ENCODE results near the gene CEP350. TPM values are rescaled to one million over a fixed set of nuclear protein-coding genes. Genes with fewer than 3 reads are reported as not detected.

CEP350 gene
- total and polyA plus RNA-seq, 2 of the 13 experiments (the other 11 are each of a cell fraction or from before 2014, with no cell fraction given): 7.6 to 35.9 TPM

DNA sequence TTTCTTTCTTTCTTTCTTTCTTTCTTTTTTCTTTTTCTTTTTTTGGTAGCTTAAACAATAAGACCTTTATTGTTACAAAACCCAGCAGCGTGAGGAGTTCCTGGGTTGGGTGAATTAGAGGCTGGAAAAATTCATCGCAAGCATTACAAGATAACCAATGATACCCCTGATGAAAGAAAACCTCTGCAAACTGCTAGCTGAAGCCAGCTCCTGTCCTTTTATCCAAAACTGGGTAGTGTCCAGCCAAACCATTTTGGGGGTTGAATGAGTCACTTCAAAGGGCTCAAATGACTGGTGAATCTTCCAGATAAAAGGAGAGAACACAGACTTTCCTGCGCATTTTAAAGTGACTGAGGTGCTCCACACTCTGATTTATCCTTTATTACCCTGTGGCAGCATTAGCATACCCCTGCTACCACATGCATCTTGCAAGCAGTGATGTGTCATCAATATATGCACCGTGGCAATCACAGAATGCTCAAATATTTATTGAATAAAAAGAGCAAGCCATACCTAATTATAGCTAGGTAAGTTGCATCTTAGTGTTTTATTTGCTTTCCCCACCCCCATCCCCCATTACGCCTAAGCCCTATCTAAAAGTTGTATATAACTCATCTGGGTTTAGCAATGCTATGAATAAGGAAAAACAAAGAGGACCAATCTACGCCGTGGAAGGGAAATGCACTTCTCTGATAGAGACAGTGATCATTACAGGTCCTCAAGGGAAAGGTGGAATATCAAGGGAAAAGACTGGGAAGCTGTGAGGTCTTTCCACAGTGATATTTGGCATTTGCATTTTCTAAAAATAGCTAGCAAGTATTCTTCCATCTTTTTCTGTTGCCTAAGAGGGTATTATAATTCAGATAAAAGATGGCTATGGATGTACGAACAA, 32.4 kb upstream of the CEP350 start (continued):
- no peak for TF ChIP-seq ZNF335 (CRISPR knock-in tag; IDR thresholded peaks at IDR 0.05)
- TF ChIP-seq HOXA9 (CRISPR knock-in tag; IDR thresholded peaks at IDR 0.05; ENCODE audit: borderline replicate concordance): no peak
- no peak for TF ChIP-seq ZNF253 (CRISPR knock-in tag; IDR thresholded peaks at IDR 0.05; ENCODE audit: borderline replicate concordance)

DNA sequence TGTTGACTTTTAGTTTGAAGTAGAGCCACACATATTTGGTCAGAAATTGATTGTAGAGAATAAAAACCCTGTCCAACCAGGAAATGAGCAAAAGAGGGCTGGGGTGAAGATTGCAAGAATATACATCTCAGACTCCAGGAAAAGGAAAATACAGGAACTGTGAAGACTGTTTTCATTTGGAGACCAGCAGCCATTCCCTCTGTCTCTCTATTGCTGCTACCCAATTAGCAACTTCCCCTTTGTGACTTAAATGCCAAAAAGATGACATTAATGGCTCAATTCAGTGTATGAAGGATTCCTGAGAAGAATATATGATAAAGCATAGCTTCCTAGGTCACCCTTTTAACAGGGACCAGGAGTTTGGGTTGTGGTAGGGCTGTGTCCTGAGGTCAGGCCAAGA, 31.6 kb upstream of the CEP350 start:
- no peak for FAIRE-seq
- Histone ChIP-seq H3K9me3 (ENCODE audit: low read length) (no peaks in the 10 kb centered on the region), H3K79me2 (ENCODE audit: insufficient read depth, low read length) (no peaks in the 10 kb centered on the region), H3K4me1 (ENCODE audit: insufficient read depth, low read length) (no peaks in the 10 kb centered on the region), H3K27me3 (ENCODE audit: control insufficient read depth in 1 of 2, insufficient read depth in 2 of 2, low read length in 2 of 2) (no peaks in the 10 kb centered on the region), H3K36me3 (replicated peaks in 1 of 2; ENCODE audit: control insufficient read depth in 1 of 2, insufficient read depth in 2 of 2, low read length in 2 of 2) (peaks cover 2 to 17% of the 10 kb centered on the region in 2 experiments; a peak in 3 of 5 replicates), H2AFZ (ENCODE audit: low read length) (no peak overlapping the region), H3K4me3 (replicated peaks in 1 of 3; ENCODE audit: insufficient read depth in 1 of 3, low read depth in 2 of 3, low read length in 3 of 3) (no peak overlapping the region), H3K4me2 (ENCODE audit: low read depth, low read length) (no peak overlapping the region), H4K20me1 (ENCODE audit: insufficient read depth, low read length) (no peaks in the 10 kb centered on the region), H3K9ac (ENCODE audit: insufficient read depth, low read depth, low read length) (no peak overlapping the region), H3K27ac (ENCODE audit: extremely low read length, insufficient read depth, low read length) (no peak overlapping the region)
- ATAC-seq: no peak
- no TSS peak for BruUV-seq (replicated peaks)
- POLR2A ChIA-PET: interaction anchor here (1.4 kb wide), 1 partner anchor 41 kb away, joined by 4 read pairs; the partner anchor contains the start of gene TOR1AIP1
- in situ Hi-C loops (cut with HindIII; ENCODE audit: extremely low pct_ligation_motif_present, low pct_unique_long_range_greater_than_20kb) (no loop called here), intact Hi-C loops (cut with micrococcal nuclease; ENCODE audit: unreplicated experiment) (no loop called here)
- CTCF ChIA-PET (ENCODE audit: low intra/inter-chr PET ratio, low total read pairs): no interaction called here
- no peak for DNase-seq (ENCODE audit: low spot score)
- TF ChIP-seq, protein P1, sequence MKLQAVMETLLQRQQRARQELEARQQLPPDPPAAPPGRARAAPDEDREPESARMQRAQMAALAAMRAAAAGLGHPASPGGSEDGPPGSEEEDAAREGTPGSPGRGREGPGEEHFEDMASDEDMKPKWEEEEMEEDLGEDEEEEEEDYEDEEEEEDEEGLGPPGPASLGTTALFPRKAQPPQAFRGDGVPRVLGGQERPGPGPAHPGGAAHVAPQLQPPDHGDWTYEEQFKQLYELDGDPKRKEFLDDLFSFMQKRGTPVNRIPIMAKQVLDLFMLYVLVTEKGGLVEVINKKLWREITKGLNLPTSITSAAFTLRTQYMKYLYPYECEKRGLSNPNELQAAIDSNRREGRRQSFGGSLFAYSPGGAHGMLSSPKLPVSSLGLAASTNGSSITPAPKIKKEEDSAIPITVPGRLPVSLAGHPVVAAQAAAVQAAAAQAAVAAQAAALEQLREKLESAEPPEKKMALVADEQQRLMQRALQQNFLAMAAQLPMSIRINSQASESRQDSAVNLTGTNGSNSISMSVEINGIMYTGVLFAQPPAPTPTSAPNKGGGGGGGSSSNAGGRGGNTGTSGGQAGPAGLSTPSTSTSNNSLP (IDR thresholded peaks at IDR 0.05; ENCODE audit: low read depth, low read length): no peak
- no peak for TF ChIP-seq ZNF101 (CRISPR knock-in tag; IDR thresholded peaks at IDR 0.05; ENCODE audit: borderline replicate concordance, low read depth)
- TF ChIP-seq, protein P2, sequence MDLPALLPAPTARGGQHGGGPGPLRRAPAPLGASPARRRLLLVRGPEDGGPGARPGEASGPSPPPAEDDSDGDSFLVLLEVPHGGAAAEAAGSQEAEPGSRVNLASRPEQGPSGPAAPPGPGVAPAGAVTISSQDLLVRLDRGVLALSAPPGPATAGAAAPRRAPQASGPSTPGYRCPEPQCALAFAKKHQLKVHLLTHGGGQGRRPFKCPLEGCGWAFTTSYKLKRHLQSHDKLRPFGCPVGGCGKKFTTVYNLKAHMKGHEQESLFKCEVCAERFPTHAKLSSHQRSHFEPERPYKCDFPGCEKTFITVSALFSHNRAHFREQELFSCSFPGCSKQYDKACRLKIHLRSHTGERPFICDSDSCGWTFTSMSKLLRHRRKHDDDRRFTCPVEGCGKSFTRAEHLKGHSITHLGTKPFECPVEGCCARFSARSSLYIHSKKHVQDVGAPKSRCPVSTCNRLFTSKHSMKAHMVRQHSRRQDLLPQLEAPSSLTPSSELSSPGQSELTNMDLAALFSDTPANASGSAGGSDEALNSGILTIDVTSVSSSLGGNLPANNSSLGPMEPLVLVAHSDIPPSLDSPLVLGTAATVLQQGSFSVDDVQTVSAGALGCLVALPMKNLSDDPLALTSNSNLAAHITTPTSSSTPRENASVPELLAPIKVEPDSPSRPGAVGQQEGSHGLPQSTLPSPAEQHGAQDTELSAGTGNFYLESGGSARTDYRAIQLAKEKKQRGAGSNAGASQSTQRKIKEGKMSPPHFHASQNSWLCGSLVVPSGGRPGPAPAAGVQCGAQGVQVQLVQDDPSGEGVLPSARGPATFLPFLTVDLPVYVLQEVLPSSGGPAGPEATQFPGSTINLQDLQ (CRISPR knock-in tag; IDR thresholded peaks at IDR 0.05): no peak
- no peak for TF ChIP-seq MYC (CRISPR knock-in tag; IDR thresholded peaks at IDR 0.05; ENCODE audit: borderline replicate concordance)
- no peak for TF ChIP-seq SNAI1 (CRISPR knock-in tag; IDR thresholded peaks at IDR 0.05; ENCODE audit: borderline replicate concordance)
- no peak for TF ChIP-seq ZNF3 (CRISPR knock-in tag; IDR thresholded peaks at IDR 0.05)
- TF ChIP-seq ETV6 (CRISPR knock-in tag; conservative IDR thresholded peaks at IDR 0.05): no peak
- no peak for TF ChIP-seq ZBTB21 (CRISPR knock-in tag; IDR thresholded peaks at IDR 0.05)
- TF ChIP-seq, protein P3, sequence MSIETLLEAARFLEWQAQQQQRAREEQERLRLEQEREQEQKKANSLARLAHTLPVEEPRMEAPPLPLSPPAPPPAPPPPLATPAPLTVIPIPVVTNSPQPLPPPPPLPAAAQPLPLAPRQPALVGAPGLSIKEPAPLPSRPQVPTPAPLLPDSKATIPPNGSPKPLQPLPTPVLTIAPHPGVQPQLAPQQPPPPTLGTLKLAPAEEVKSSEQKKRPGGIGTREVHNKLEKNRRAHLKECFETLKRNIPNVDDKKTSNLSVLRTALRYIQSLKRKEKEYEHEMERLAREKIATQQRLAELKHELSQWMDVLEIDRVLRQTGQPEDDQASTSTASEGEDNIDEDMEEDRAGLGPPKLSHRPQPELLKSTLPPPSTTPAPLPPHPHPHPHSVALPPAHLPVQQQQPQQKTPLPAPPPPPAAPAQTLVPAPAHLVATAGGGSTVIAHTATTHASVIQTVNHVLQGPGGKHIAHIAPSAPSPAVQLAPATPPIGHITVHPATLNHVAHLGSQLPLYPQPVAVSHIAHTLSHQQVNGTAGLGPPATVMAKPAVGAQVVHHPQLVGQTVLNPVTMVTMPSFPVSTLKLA (IDR thresholded peaks at IDR 0.05): no peak
- no peak for TF ChIP-seq TBP (CRISPR knock-in tag; IDR thresholded peaks at IDR 0.05)
- TF ChIP-seq ZFP62 (CRISPR knock-in tag; IDR thresholded peaks at IDR 0.05): no peak
